H1 (cell line): ENCODE measurements around the gene TMEM182. TPM values are rescaled to one million over a fixed set of nuclear protein-coding genes. Genes with fewer than 3 reads are reported as not detected.

Experiments
- CTCF ChIA-PET: fragments of 300-600 bp; sonication (Branson Sonifier 250); formaldehyde crosslinking; loops from one replicate; lab custom pipeline; 2021; ENCODE audit not compliant: partially characterized antibody; lab: Charles Lee
- POLR2A ChIA-PET: fragments of 300-600 bp; sonication (Branson Sonifier 250); formaldehyde crosslinking; loops from one replicate; lab custom pipeline; 2021; ENCODE audit warnings: inconsistent platforms; ENCODE audit not compliant: partially characterized antibody; lab: Charles Lee
- DNase-seq, 2 experiments: peaks; one replicate each; pipeline versions ENCODE4 v3.0.0 to v3.0.0-alpha.2; 2010 to 2022; ENCODE audit warnings: low spot score in 2 of 2, low read depth in 1 of 2, mixed read lengths in 1 of 2
- FAIRE-seq: peaks from 2 replicates; lab custom pipeline; 2011; peaks lifted over from hg19 to GRCh38; lab: Jason Lieb, UNC
- H2AFZ ChIP-seq: 2 replicates; pipeline ENCODE4 v1.8.1; 2012; ENCODE audit warnings: low read length, inconsistent platforms
- H2AK5ac ChIP-seq: 2 replicates; pipeline ENCODE4 v1.6.1; 2013; ENCODE audit warnings: low read depth, low read length
- H2BK120ac ChIP-seq: replicated peaks from 2 replicates; pipeline ENCODE3; 2013; ENCODE audit warnings: low read depth, low read length, inconsistent platforms
- H2BK12ac ChIP-seq: 2 replicates; pipeline ENCODE4 v1.6.1; 2013; ENCODE audit warnings: low read depth, low read length
- H2BK15ac ChIP-seq: 2 replicates; pipeline ENCODE4 v1.6.1; 2013; ENCODE audit warnings: low read length
- H2BK20ac ChIP-seq: 2 replicates; pipeline ENCODE4 v1.6.1; 2013; ENCODE audit warnings: low read length
- H2BK5ac ChIP-seq: 2 replicates; pipeline ENCODE4 v1.6.1; 2013; ENCODE audit warnings: low read depth, low read length
- H3K14ac ChIP-seq: 2 replicates; pipeline ENCODE4 v1.6.1; 2013; ENCODE audit warnings: inconsistent platforms; ENCODE audit not compliant: insufficient read length
- H3K18ac ChIP-seq: 2 replicates; pipeline ENCODE4 v1.6.1; 2013; ENCODE audit warnings: low read length; ENCODE audit errors: extremely low read depth
- H3K23ac ChIP-seq: 2 replicates; pipeline ENCODE4 v1.6.1; 2013; ENCODE audit warnings: inconsistent platforms; ENCODE audit not compliant: insufficient read length
- H3K23me2 ChIP-seq: 2 replicates; pipeline ENCODE4 v1.6.1; 2013; ENCODE audit warnings: low read depth, low read length
- H3K27ac ChIP-seq: 2 replicates; pipeline ENCODE4 v1.6.1; 2011; ENCODE audit warnings: low read depth, low read length, inconsistent platforms
- H3K27me3 ChIP-seq, 4 experiments: replicated peaks in 1 of 4; 1 replicate in 1 of 4; 2 replicates in 3 of 4; pipeline versions ENCODE4 v1.6.1 to v1.8.1; 2011 to 2013; ENCODE audit warnings: low read length in 3 of 4, mild to moderate bottlenecking in 3 of 4, inconsistent platforms in 2 of 4, mixed read lengths in 2 of 4, moderate library complexity in 1 of 4; ENCODE audit not compliant: control insufficient read depth in 3 of 4, insufficient read depth in 3 of 4; ENCODE audit errors: extremely low read depth in 1 of 4
- H3K36me3 ChIP-seq, 4 experiments: 2 replicates each; pipeline versions ENCODE4 v1.6.1 to v1.8.1; 2011 to 2013; ENCODE audit warnings: mild to moderate bottlenecking in 4 of 4, low read length in 3 of 4, moderate library complexity in 2 of 4, control low read depth in 1 of 4, inconsistent platforms in 1 of 4; ENCODE audit not compliant: insufficient read depth in 4 of 4, control insufficient read depth in 2 of 4
- H3K4ac ChIP-seq: replicated peaks from 2 replicates; pipeline ENCODE3; 2013; ENCODE audit warnings: low read length, low read depth, mixed read lengths, inconsistent platforms; ENCODE audit not compliant: insufficient read length
- H3K4me1 ChIP-seq, 4 experiments: replicated peaks in 1 of 4; 1 replicate in 1 of 4; 2 replicates in 3 of 4; pipeline versions ENCODE4 v1.6.1 to v1.8.1; 2011 to 2013; ENCODE audit warnings: low read length in 3 of 4, inconsistent platforms in 2 of 4, mixed read lengths in 1 of 4; ENCODE audit not compliant: insufficient read depth in 4 of 4, control insufficient read depth in 3 of 4
- H3K4me2 ChIP-seq, 2 experiments: 2 replicates each; pipeline versions ENCODE4 v1.6.1 to v1.8.1; 2011 to 2013; ENCODE audit warnings: low read depth in 2 of 2, low read length in 2 of 2, control low read depth in 1 of 2, inconsistent platforms in 1 of 2, mild to moderate bottlenecking in 1 of 2; ENCODE audit not compliant: insufficient read depth in 1 of 2
- H3K4me3 ChIP-seq, 4 experiments: fragments of 200-600, 300-600 bp in 1 of 4; sonication (generic), shearing (Covaris generic), sonication (Bioruptor Twin) in 1 of 4; 2 replicates each; pipeline versions ENCODE4 v1.5.1 to v1.8.1; 2011 to 2016; ENCODE audit warnings: low read length in 4 of 4, low read depth in 3 of 4, control low read depth in 2 of 4, inconsistent platforms in 2 of 4, mild to moderate bottlenecking in 2 of 4, mixed read lengths in 1 of 4, moderate library complexity in 1 of 4; ENCODE audit not compliant: insufficient read depth in 2 of 4; ENCODE audit errors: extremely low read depth in 1 of 4
- H3K56ac ChIP-seq: replicated peaks from 2 replicates; pipeline ENCODE3; 2013; ENCODE audit warnings: low read depth, mild to moderate bottlenecking, mixed read lengths, low read length, inconsistent platforms; ENCODE audit not compliant: insufficient read length
- H3K79me1 ChIP-seq: 2 replicates; pipeline ENCODE4 v1.6.1; 2013; ENCODE audit warnings: low read depth, low read length, control low read depth
- H3K79me2 ChIP-seq, 2 experiments: 2 replicates each; pipeline versions ENCODE4 v1.6.1 to v1.8.1; 2012 to 2013; ENCODE audit warnings: low read length in 2 of 2, mild to moderate bottlenecking in 2 of 2, inconsistent platforms in 1 of 2; ENCODE audit not compliant: insufficient read depth in 2 of 2, control insufficient read depth in 1 of 2
- H3K9ac ChIP-seq, 4 experiments: replicated peaks in 1 of 4; 1 replicate in 1 of 4; 2 replicates in 3 of 4; pipeline versions ENCODE4 v1.6.1 to v1.8.1; 2011 to 2013; ENCODE audit warnings: low read depth in 3 of 4, low read length in 3 of 4, control low read depth in 2 of 4, mild to moderate bottlenecking in 2 of 4, moderate library complexity in 2 of 4, inconsistent platforms in 1 of 4; ENCODE audit errors: extremely low read depth in 1 of 4
- H3K9me3 ChIP-seq, 2 experiments: 2 replicates each; pipeline versions ENCODE4 v1.6.1 to v1.8.1; 2012 to 2013; ENCODE audit warnings: mild to moderate bottlenecking in 2 of 2, moderate library complexity in 2 of 2, control low read depth in 1 of 2, inconsistent platforms in 1 of 2, low read depth in 1 of 2, low read length in 1 of 2, mixed read lengths in 1 of 2; ENCODE audit not compliant: insufficient read depth in 2 of 2
- H4K20me1 ChIP-seq, 2 experiments: replicated peaks in 1 of 2; 2 replicates each; pipeline versions ENCODE3 to v1.8.1; 2011 to 2013; ENCODE audit warnings: inconsistent platforms in 2 of 2, low read length in 2 of 2, mild to moderate bottlenecking in 1 of 2; ENCODE audit not compliant: insufficient read depth in 2 of 2, control insufficient read depth in 1 of 2
- H4K5ac ChIP-seq: 2 replicates; pipeline ENCODE4 v1.6.1; 2013; ENCODE audit warnings: low read length, low read depth, mixed read lengths, inconsistent platforms; ENCODE audit not compliant: insufficient read length
- H4K8ac ChIP-seq: 2 replicates; pipeline ENCODE4 v1.8.0; 2013; ENCODE audit warnings: mild to moderate bottlenecking, moderate library complexity, low read length, inconsistent platforms; ENCODE audit not compliant: insufficient read depth; ENCODE audit errors: extremely low read depth
- H4K91ac ChIP-seq: replicated peaks from 2 replicates; pipeline ENCODE3; 2013; ENCODE audit warnings: low read length, mixed read lengths, inconsistent platforms; ENCODE audit not compliant: insufficient read length
- CHD2 ChIP-seq: IDR thresholded peaks from 2 replicates; pipeline ENCODE4 v1.6.1; 2012; ENCODE audit warnings: low read length, improper control_type of control experiment
- EZH2 ChIP-seq: fragments of 200-600 bp; sonication (generic); IDR thresholded peaks from 2 replicates; pipeline ENCODE4 v1.7.1; 2012; ENCODE audit warnings: low read depth, mild to moderate bottlenecking, moderate library complexity, low read length, inconsistent platforms; ENCODE audit not compliant: severe bottlenecking
- JUN ChIP-seq: IDR thresholded peaks from 2 replicates; pipeline ENCODE4 v1.6.1; 2011; ENCODE audit warnings: low read depth, mild to moderate bottlenecking, improper control_type of control experiment, low read length
- KDM1A ChIP-seq: fragments of 200-600, 300-600 bp; sonication (generic); IDR thresholded peaks from 2 replicates; pipeline ENCODE4 v1.7.1; 2016; ENCODE audit warnings: mild to moderate bottlenecking, low read length, borderline replicate concordance
- NRF1 ChIP-seq: IDR thresholded peaks from 2 replicates; pipeline ENCODE4 v1.6.1; 2011; ENCODE audit warnings: mild to moderate bottlenecking, low read depth, low read length, improper control_type of control experiment
- TAF7 ChIP-seq: optimal IDR thresholded peaks from 2 replicates; pipeline ENCODE3; 2011; ENCODE audit warnings: low read depth, mild to moderate bottlenecking, inconsistent platforms, low read length, moderate library complexity, borderline replicate concordance
- TCF12 ChIP-seq: IDR thresholded peaks from 2 replicates; pipeline ENCODE4 v1.6.1; 2011; ENCODE audit warnings: low read depth, mild to moderate bottlenecking, low read length
- ZNF274 ChIP-seq: IDR thresholded peaks from 2 replicates; pipeline ENCODE4 v1.7.0; 2012; ENCODE audit warnings: low read length, borderline replicate concordance; ENCODE audit errors: extremely low read depth
- whole genome bisulfite sequencing, 2 experiments: shearing (Covaris generic) in 1 of 2; methylation state at CpG; one replicate each; pipeline versions ENCODE4 v1.1.6 to v1.1.7; 2013 to 2015; ENCODE audit warnings: low lambda C conversion rate in 2 of 2, mixed read lengths in 2 of 2, inconsistent platforms in 1 of 2, low coverage in 1 of 2, missing lambda C conversion rate in 1 of 2; ENCODE audit not compliant: insufficient replicate concordance in 2 of 2, insufficient coverage in 1 of 2, insufficient read length in 1 of 2; ENCODE audit errors: extremely low coverage in 1 of 2, missing lambda C conversion rate in 1 of 2; 5-methylcytosine and 5-hydroxymethylcytosine counted together
- polyA plus RNA-seq, 7 experiments: library from polyadenylated mRNA; depleted of rRNA in 3 of 7; stranded (reverse) in 5 of 7; unstranded in 2 of 7; fragments of >200 nt in 5 of 7; fragments of 200-250 nt in 2 of 7; gene quantifications; 1 replicate in 5 of 7; 2 replicates in 1 of 7; 4 replicates in 1 of 7; pipeline versions ENCODE4 v1.2.1 to v1.2.3, GENCODE V29; 2011 to 2013; ENCODE audit warnings: missing spikeins in 2 of 7, mixed read lengths in 2 of 7
- total RNA-seq: library from RNA; stranded (reverse); fragmentation: NEBNext Ultra II Directional; extraction: Animal tissue kit (Norgen Biotek cat#: 25700); gene quantifications from 2 replicates; pipeline ENCODE4 v1.2.1, GENCODE V29; 2021

The TMEM182 gene
- total and polyA plus RNA-seq, 2 of the 8 experiments (the other 6 are each of a cell fraction or from before 2014, with no cell fraction given): 3.1 to 4.3 TPM

DNA sequence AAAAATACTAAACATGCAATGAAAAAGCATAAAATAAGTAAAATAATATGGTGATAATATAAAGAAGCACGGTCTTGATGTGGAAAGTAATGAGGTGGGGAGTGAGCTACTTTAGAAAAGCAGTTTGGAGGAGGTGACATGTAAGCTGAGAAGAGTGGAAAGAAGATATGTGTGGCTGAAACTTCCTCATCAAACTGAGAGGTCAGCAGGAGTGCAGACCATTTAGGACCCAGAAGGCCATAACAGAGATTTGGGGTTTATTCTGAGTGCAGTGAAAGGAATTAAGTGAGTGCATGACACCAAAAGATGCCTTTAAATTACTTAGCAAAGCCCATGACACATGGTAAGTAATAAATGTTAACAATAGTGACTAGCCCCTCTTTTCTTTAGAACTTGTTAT is 24.4 kb upstream of the TMEM182 start:
- Histone ChIP-seq H3K4me3 (peak overlapping the region in 3 of 4 experiments; percentile 83 to 96 (median 95); a peak in 4 of 8 replicates), H2BK5ac (no peak overlapping the region), H3K23ac (no peak overlapping the region), H4K5ac (no peak overlapping the region), H3K36me3 (no peaks in the 10 kb centered on the region), H3K4me2 (peak overlapping the region; percentile 82 to 84), H4K20me1 (no peaks in the 10 kb centered on the region), H3K4me1 (peaks cover 0 to 9% (median 1%) of the 10 kb centered on the region in 4 experiments; a peak in 4 of 7 replicates), H3K9ac (no peak overlapping the region), H4K8ac (no peak overlapping the region), H3K14ac (no peak overlapping the region), H2BK120ac (no peak overlapping the region), H2AFZ (no peak overlapping the region), H2BK12ac (no peak overlapping the region), H3K23me2 (peaks cover 14% of the 10 kb centered on the region), H3K79me1 (peaks cover 6% of the 10 kb centered on the region), H3K4ac (no peak overlapping the region), H3K27me3 (no peaks in the 10 kb centered on the region), H3K79me2 (peaks cover 8 to 40% of the 10 kb centered on the region in 2 experiments), H2BK20ac (no peak overlapping the region), H3K27ac (no peak overlapping the region), H2BK15ac (no peak overlapping the region), H2AK5ac (no peak overlapping the region), H4K91ac (no peak overlapping the region), H3K9me3 (no peaks in the 10 kb centered on the region), H3K18ac (no peak overlapping the region), H3K56ac (no peak overlapping the region)
- DNase-seq: no peak
- 83 to 100% methylated on average over 1 of the region's 1 CpG for WGBS, 2 experiments
- CTCF ChIA-PET: interaction anchor here (1.0 to 2.9 kb wide), 3 partner anchors 16 to 24 kb away, joined by 3 to 30 read pairs (median 3); no protein-coding TSS in a partner anchor
- FAIRE-seq: no peak
- POLR2A ChIA-PET: no interaction called here
- TF ChIP-seq TCF12: no peak
- TF ChIP-seq EZH2: no peak
- TF ChIP-seq JUN: no peak
- no peak for TF ChIP-seq TAF7
- TF ChIP-seq NRF1: no peak
- no peak for TF ChIP-seq KDM1A
- TF ChIP-seq ZNF274: no peak
- no peak for TF ChIP-seq CHD2
- TF ChIP-seq, all 59 proteins: peak for 0
